GM18873 (cell line): ENCODE results near the gene PCBP1.
A peak's percentile ranks its signal among the peaks of the same experiment; 100 is the strongest.
"Not testable (repeated sequence)": the region's sequence is repeated elsewhere in the genome, so short reads cannot be mapped to it uniquely, and the experiment has no call there.

Experiments
- ATAC-seq: cut with Tn5 transposase; IDR thresholded peaks from one replicate; pipeline ENCODE4 v1.9.1; 2021; ENCODE audit warnings: mild to moderate bottlenecking, moderate library complexity, moderate number of reproducible peaks; ENCODE audit not compliant: unreplicated experiment, low FRiP score

Gene PCBP1

DNA sequence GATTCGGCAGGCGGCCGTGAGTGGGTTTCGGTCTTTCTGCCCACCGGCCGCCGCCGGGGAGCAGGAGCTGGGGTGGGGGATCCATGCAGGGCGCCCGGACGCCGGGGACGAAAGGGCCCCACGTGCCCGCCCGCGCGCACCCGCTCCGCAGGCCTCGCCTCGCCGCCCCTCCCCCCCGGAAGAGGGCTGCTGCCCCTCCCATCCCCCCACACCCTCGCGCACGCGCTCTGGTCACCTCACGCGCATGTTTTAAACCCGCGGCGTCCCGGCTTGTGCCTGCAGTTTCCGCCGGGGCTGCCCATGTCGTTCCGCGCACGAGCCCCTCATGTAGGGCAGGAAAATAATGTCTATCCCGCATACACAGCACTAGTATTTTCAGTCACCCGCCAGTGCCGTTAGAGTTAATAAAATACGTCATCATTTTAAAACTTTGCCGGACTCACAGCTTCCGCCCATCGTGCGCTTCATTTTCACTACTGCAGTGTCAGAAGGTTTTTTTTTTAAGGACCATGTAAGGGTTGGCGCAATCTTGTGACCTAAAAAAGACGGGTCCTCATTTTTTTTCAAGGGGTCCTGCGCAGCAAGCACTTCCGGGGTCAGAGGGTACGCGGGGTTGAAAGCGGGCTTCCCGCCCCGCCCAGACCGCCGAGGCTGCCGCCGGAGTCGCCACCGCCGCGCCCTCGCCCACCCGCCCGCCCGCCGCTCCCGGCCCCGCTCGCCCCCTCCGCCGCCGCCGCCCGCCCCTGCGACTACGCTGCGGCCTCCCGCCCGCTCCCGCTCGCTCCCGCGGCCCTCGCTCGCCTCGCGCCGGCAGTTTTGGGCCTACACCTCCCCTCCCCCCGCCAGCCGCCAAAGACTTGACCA, at the start of gene PCBP1:
PCBP1 (plus strand) TSS at position 640 of the 864 bp plus-strand sequence. CDS start 267 bp downstream, outside the sequence.
- ATAC-seq = peak; percentile 24

DNA sequence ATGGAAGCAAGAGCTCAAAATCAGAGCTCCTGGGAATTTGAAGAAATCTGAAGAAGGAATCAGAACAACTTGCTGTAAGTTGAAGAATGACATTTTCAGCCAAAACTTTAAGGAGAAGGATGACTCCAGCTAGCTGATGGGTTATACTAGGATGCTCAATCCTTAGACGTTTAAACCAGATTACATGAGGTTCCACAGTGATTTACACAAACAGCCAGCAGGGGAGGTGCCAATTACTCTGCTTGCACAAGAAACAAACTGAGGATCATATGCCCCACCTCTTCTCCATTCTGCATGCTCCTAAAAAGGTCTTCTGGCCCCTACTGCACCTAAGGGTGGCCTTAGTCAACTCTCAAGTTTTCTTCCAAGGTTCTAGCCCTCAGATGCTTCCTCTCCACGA, 47.9 kb upstream of the PCBP1 start:
- ATAC-seq = no peak

GRCh38 chr2:70041663-70042062, 45.6 kb upstream of the PCBP1 start:
- no peak for ATAC-seq

DNA sequence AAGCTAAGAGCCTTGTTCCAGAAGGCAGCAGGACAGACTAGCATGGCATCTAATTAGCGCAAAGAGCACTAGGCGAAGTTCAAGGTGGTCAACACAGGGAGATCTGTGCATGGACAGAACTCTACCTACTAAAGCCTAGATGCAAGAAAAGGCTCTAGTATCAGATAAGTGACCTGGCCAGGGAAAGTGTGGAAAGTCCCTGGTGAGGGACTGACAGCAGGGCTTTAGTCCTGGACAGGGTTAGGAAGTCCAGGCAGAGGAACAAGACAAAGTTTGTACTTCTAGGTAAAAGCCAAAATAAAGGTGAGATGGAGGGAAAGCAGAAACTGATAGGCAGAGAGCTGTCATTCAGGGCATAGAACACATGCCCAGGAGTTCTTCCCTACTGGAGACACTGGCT, 45.0 kb upstream of the PCBP1 start:
- no peak for ATAC-seq

- no peak for ATAC-seq
These were observed 43.9 kb upstream of the PCBP1 start for GRCh38 chr2:70043252-70043875.

DNA sequence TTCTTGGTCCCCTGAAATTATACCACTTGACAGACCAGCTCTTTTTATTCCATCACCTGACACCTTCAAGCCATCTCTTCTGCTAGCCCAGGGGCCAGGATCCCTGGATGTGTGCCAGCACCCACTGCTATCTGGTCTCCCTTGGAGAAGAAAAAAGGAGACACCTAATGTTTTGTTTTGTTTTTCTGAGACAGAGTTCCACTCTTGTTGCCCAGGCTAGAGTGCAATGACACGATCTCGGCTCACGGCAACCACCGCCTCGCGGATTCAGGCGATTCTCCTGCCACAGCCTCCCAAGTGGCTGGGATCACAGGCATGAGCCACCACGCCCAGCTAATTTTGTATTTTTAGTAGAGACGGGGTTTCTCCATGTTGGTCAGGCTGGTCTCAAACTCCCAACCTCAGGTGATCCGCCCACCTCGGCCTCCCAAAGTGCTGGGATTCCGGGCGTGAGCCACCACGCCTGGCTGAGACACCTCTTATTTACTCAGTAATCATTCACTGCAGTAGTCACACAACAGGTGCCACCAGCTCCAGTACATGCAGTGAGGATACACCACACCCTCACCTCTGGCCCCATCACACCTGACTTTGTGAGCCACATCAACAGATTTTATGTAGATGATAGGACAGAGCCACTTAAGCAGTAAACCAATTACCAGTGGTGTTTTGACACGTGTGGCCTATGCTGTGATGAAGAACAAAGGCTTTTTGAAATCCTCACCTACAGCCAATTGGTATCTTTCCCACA, 42.8 kb upstream of the PCBP1 start:
- no peak for ATAC-seq

DNA sequence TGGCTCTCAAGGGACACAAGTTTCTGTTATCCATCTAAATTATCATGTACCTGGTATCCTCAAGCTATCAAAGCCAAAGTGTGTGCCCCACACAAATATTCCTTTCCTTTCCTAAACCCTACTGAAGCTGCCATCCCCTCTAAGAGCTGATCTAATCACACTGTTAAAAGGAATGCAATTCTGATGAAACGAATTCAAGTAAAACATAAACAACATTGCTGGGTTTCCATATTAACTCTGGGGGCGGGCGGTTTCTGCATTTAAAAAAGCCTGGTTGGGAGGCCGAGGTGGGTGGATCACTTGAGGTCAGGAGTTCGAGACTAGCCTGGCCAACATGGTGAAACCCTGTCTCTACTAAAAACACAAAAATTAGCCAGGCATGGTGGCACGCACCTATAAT, 41.9 kb upstream of the PCBP1 start:
- ATAC-seq = no peak

DNA sequence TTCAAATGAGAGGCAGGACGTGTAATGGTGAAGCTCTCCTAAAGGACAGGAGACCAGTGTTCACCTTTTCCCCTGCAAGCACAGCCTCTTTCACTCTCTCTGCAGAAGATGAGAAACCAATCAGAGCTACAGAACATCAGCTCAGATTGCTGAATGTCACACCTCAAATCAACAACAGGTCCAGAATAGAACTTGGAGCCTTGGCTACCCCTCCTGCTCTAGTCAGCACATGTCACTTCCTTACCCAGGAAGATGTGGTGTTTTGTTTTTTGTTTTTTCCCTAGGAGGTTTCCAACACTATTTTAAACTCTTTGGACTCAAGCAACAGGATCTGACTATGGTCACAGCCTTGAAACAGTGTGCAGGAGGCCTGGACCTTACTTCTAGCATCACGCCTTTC, 41.3 kb upstream of the PCBP1 start:
- no peak for ATAC-seq

- no peak for ATAC-seq
These were observed 40.7 kb upstream of the PCBP1 start for GRCh38 chr2:70046534-70046933.

- no peak for ATAC-seq
These were observed 39.8 kb upstream of the PCBP1 start for GRCh38 chr2:70047451-70047850.

- no peak for ATAC-seq
These were observed 38.0 kb upstream of the PCBP1 start for GRCh38 chr2:70049255-70049654.

DNA sequence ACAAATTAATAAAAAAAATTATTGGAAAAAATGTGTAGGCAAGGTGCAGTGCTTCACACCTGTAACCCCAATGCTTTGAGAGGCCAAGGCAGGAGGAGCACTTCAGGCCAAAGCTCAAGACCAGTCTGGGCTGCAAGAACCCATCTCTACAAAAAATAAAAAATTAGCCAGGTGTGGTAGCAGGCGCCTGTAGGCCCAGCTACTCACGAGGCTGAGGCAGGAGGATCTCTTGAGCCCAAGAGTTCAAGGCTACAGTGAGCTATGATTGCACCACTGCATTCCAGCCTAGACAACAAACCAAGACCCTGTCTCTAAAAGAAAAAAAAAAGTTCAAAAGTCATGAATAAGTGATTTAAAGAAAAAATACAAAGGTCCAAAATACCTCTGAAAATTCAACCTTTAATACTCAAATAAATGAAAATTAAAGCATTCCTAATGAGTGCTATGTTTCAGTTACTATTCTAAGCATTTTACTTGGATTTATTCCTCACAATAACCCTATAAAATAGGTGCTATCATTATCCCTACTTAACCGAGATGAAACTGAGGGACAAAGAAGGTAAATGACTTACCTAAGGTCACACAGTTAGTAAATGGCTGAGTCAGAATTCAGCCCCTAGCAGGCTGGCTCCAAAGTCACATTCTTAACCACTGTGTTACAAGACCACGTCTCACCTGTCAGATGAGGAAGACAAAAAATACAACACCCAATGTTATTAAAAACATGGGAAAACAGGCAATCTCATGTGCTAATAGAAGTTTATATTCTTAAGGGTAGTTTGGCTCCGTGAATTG, 36.4 kb upstream of the PCBP1 start:
- ATAC-seq = no peak

DNA sequence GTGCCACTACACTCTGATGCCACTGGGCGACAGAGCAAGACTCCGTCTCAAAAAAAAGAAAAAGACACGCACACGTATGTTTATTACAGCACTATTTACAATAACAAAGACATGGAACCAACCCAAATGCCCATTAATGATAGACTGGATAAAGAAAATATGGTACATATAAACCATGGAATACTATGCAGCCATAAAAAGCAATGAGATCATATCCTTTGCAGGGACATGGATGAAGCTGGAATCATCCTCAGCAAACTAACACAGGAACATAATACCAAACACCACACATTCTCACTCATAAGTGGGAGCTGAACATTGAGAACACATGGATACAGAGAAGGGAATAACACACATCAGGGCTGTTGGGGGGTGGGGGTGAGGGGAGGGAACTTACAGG, 32.0 kb upstream of the PCBP1 start:
- not testable (repeated sequence) for ATAC-seq

DNA sequence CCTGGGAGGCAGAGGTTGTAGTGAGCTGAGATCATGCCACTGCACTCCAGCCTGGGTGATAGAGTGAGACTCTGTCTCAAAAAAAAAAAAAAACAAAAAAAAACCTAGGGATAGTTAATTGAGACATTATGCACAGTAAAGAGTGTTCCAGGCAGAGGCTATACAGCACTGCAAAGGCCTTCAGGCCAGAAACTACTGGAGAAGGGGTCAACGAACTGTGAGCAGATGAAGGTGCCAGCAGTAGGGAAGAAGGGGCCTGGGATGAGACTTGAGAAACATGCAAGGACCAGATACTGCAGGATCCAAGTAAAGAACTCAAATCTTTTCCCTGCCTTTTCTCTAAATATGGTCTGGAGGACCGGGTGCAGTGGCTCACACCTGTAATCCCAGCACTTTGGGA, 26.0 kb upstream of the PCBP1 start:
- no peak for ATAC-seq

DNA sequence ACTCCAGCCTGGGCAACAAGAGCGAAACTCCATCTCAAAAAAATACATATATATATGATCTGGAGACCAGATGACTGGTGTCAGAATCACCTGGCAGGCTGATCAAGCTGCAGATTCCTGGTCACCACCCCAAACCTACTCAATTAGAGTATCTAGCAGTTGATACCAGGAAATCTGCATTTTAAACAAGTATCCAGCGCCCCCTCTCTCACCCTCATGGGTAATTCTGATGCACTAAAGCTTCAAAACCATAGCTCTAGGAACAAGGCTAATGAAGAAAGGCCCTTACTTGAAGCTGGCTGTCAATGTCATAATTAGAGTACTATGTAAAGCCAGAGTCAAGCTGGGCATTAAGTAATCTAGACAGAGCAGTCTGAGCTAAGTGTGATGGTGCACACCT, 25.0 kb upstream of the PCBP1 start:
- no peak for ATAC-seq

DNA sequence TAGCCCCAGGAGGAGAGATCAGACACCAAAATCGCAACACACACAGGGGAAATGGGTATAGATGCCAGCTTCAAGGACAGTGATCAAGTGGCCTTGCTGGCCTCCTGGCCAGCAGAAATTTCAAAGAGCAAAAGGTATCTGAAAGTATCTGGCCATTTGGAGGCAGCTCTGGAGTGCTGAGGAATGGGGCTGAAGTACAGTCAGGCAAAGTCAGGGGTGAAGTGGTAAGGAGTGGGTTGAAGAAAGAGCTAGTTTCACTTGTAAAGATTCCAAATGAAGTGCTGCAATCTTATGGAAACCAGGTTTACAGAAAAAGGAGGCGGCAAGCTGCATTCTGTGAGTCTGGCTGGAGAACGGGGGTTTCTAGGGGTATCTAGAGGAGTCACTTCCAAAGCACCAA, 19.2 kb upstream of the PCBP1 start:
- no peak for ATAC-seq

- peak; percentile 75 for ATAC-seq
These were observed 18.2 kb upstream of the PCBP1 start for GRCh38 chr2:70069049-70069448.

DNA sequence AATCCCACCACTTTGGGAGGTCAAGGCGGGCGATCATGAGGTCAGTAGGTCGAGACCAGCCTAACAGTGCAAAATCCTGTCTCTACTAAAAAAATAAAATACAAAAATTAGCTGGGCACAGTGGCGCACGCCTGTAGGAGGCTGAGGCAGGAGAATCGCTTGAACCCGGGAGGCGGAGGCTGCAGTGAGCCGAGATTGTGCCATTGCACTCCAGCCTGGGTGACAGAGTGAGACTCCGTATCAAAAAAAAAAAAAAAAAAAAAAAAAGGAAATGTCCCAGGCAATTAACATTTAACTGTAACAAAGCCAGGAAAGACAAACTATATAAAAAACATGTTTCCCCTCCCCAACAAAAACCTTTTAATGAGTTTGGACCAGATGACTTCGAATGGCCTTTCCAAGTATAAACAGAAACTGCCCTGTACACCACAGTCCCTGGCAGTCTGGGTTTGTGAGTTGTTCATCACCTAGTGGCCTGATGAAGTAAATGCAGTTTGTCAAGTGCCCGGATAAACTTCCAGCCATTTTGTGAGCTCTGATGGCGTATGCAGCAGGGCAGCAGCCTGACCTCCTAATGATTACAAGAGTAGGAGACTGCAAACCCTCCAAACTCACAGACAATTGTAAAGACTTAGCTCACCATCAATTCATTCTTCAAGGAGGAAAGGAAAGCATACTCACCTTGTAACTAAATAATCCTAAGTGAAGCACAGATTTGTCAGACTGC, 16.6 kb upstream of the PCBP1 start:
- peak; percentile 60 for ATAC-seq

DNA sequence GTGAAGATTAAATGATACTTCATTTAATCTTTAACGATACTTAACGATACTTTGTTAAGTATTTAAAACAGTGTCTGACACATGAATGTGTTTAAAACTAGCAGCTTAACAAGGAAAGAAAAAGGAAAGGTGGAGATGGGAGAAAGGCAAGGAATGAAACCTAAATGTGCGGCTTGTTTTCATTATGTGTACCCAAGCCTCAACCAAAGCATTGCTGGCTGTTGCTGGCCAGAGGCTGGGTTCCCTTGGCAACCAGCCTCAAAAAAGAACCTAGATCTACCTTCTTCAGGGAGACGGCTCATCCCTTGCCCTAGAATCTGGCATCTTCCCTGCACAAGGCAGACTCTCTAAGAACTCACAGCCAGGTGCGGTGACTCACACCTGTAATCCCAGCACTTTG, 13.8 kb upstream of the PCBP1 start:
- ATAC-seq = no peak

DNA sequence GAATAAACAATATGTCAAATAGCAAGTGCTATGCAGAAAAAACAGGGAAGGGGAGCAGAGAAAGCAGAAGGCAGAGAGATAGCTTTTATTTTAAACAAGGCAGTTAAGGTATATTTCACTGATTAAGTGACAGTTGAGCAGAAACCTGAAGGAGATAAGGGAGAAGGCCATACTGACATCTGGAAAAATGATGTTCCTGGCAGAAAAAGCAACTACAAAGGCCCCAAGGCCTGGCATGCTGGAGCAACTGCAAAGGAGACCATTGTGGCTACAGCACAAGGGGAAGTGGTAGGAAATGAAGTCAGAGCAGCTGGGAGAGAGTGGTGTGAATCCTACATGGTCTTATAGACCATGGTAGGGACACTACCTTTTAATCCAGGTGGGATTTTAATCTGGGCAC, 8.9 kb upstream of the PCBP1 start:
- ATAC-seq = no peak
